ENCODE data around the gene TSEN34.
"Not testable (repeated sequence)": the region's sequence is repeated elsewhere in the genome, so short reads cannot be mapped to it uniquely, and the experiment has no call there.

- not testable (repeated sequence) for TF ChIP-seq CTCF (IDR thresholded peaks at IDR 0.05); POLR2AphosphoS5 (IDR thresholded peaks at IDR 0.05; ENCODE audit: low read depth, low read length); SIN3A (IDR thresholded peaks at IDR 0.05; ENCODE audit: borderline replicate concordance, insufficient read depth, low read depth, low read length); TCF7L2 (IDR thresholded peaks at IDR 0.05; ENCODE audit: low read depth, low read length); REST (IDR thresholded peaks at IDR 0.05; ENCODE audit: insufficient read depth in 1 of 2, low read depth in 2 of 2, low read length in 1 of 2)
Measured at GRCh38 chr19:54242234-54242633, 51.1 kb downstream of the TSEN34 start.
